ENCODE measurements around the gene NCOR1.

Gene NCOR1

GRCh38 chr17:16073845-16074244 lies 141.5 kb downstream of the NCOR1 start:
- no peak for TF ChIP-seq CTCF (IDR thresholded peaks at IDR 0.05; ENCODE audit: low read depth, low read length, poor library complexity, severe bottlenecking)
- TF ChIP-seq EZH2phosphoT487 (IDR thresholded peaks at IDR 0.05; ENCODE audit: borderline replicate concordance, low read length) = no peak
- Histone ChIP-seq H3K4me1 (ENCODE audit: control insufficient read depth, low read length) (no peaks in the 10 kb centered on the region), H3K9me2 (replicated peaks; ENCODE audit: control insufficient read depth, low read length) (no peaks in the 10 kb centered on the region), H3K27ac (ENCODE audit: low read depth, low read length) (no peak overlapping the region), H3F3A (ENCODE audit: control insufficient read depth, insufficient read depth) (no peaks in the 10 kb centered on the region), H3K36me3 (ENCODE audit: control insufficient read depth, low read length) (peaks cover 66% of the 10 kb centered on the region), H3K79me2 (ENCODE audit: control insufficient read depth, low read length) (no peaks in the 10 kb centered on the region), H3K27me3 (ENCODE audit: control insufficient read depth, low read length) (no peaks in the 10 kb centered on the region), H3K4me2 (ENCODE audit: low read length) (no peak overlapping the region), H3K4me3 (ENCODE audit: low read length) (no peak overlapping the region), H3K9me3 (ENCODE audit: control insufficient read depth, insufficient read depth, low read length) (no peaks in the 10 kb centered on the region), H4K20me1 (ENCODE audit: control insufficient read depth, insufficient read depth, low read depth, low read length) (no peaks in the 10 kb centered on the region; the same call in 1 of the 2 replicates)

- TF ChIP-seq CTCF (IDR thresholded peaks at IDR 0.05; ENCODE audit: low read depth, low read length, poor library complexity, severe bottlenecking) = no peak
- TF ChIP-seq EZH2phosphoT487 (IDR thresholded peaks at IDR 0.05; ENCODE audit: borderline replicate concordance, low read length) = no peak
- Histone ChIP-seq H3K4me1 (ENCODE audit: control insufficient read depth, low read length) (no peaks in the 10 kb centered on the region), H3K4me2 (ENCODE audit: low read length) (no peak overlapping the region), H3F3A (ENCODE audit: control insufficient read depth, insufficient read depth) (no peaks in the 10 kb centered on the region), H4K20me1 (ENCODE audit: control insufficient read depth, insufficient read depth, low read depth, low read length) (no peaks in the 10 kb centered on the region; the same call in 1 of the 2 replicates), H3K79me2 (ENCODE audit: control insufficient read depth, low read length) (no peaks in the 10 kb centered on the region), H3K36me3 (ENCODE audit: control insufficient read depth, low read length) (peaks cover 66% of the 10 kb centered on the region), H3K27ac (ENCODE audit: low read depth, low read length) (no peak overlapping the region), H3K4me3 (ENCODE audit: low read length) (no peak overlapping the region), H3K27me3 (ENCODE audit: control insufficient read depth, low read length) (no peaks in the 10 kb centered on the region), H3K9me2 (replicated peaks; ENCODE audit: control insufficient read depth, low read length) (no peaks in the 10 kb centered on the region), H3K9me3 (ENCODE audit: control insufficient read depth, insufficient read depth, low read length) (no peaks in the 10 kb centered on the region)
These were observed 143.3 kb downstream of the NCOR1 start for GRCh38 chr17:16072031-16072430.

GRCh38 chr17:16068323-16068722 lies 147.0 kb downstream of the NCOR1 start:
- Histone ChIP-seq H4K20me1 (ENCODE audit: control insufficient read depth, insufficient read depth, low read depth, low read length) (no peaks in the 10 kb centered on the region), H3K79me2 (ENCODE audit: control insufficient read depth, low read length) (no peaks in the 10 kb centered on the region), H3K9me3 (ENCODE audit: control insufficient read depth, insufficient read depth, low read length) (no peaks in the 10 kb centered on the region), H3K9me2 (replicated peaks; ENCODE audit: control insufficient read depth, low read length) (no peaks in the 10 kb centered on the region), H3K27me3 (ENCODE audit: control insufficient read depth, low read length) (no peaks in the 10 kb centered on the region), H3K4me3 (ENCODE audit: low read length) (no peak overlapping the region), H3K4me1 (ENCODE audit: control insufficient read depth, low read length) (no peaks in the 10 kb centered on the region), H3F3A (ENCODE audit: control insufficient read depth, insufficient read depth) (no peaks in the 10 kb centered on the region), H3K36me3 (ENCODE audit: control insufficient read depth, low read length) (peaks cover 70% of the 10 kb centered on the region), H3K27ac (ENCODE audit: low read depth, low read length) (no peak overlapping the region), H3K4me2 (ENCODE audit: low read length) (no peak overlapping the region)
- TF ChIP-seq EZH2phosphoT487 (IDR thresholded peaks at IDR 0.05; ENCODE audit: borderline replicate concordance, low read length) (no peak), CTCF (IDR thresholded peaks at IDR 0.05; ENCODE audit: low read depth, low read length, poor library complexity, severe bottlenecking) (no peak)

GRCh38 chr17:16066125-16066524 lies 149.2 kb downstream of the NCOR1 start:
- H4K20me1 ChIP-seq (ENCODE audit: control insufficient read depth, insufficient read depth, low read depth, low read length) = no peaks in the 10 kb centered on the region
- no peak for TF ChIP-seq EZH2phosphoT487 (IDR thresholded peaks at IDR 0.05; ENCODE audit: borderline replicate concordance, low read length)
- no peak for TF ChIP-seq CTCF (IDR thresholded peaks at IDR 0.05; ENCODE audit: low read depth, low read length, poor library complexity, severe bottlenecking)
- no peak overlapping the region for H3K4me3 ChIP-seq (ENCODE audit: low read length)
- H3F3A ChIP-seq (ENCODE audit: control insufficient read depth, insufficient read depth) = no peaks in the 10 kb centered on the region
- peaks cover 70% of the 10 kb centered on the region for H3K36me3 ChIP-seq (ENCODE audit: control insufficient read depth, low read length)
- H3K4me1 ChIP-seq (ENCODE audit: control insufficient read depth, low read length) = no peaks in the 10 kb centered on the region
- no peaks in the 10 kb centered on the region for H3K9me2 ChIP-seq (replicated peaks; ENCODE audit: control insufficient read depth, low read length)
- H3K4me2 ChIP-seq (ENCODE audit: low read length) = no peak overlapping the region
- no peaks in the 10 kb centered on the region for H3K79me2 ChIP-seq (ENCODE audit: control insufficient read depth, low read length)
- H3K9me3 ChIP-seq (ENCODE audit: control insufficient read depth, insufficient read depth, low read length) = no peaks in the 10 kb centered on the region
- H3K27ac ChIP-seq (ENCODE audit: low read depth, low read length) = no peak overlapping the region
- H3K27me3 ChIP-seq (ENCODE audit: control insufficient read depth, low read length) = no peaks in the 10 kb centered on the region
